ENCODE measurements around the gene ITIH6. TPM values are rescaled to one million over a fixed set of nuclear protein-coding genes. Genes with fewer than 3 reads are reported as not detected.
A peak's percentile ranks its signal among the peaks of the same experiment; 100 is the strongest.
"Not testable (repeated sequence)": the region's sequence is repeated elsewhere in the genome, so short reads cannot be mapped to it uniquely, and the experiment has no call there.

Gene ITIH6
- total RNA-seq, 3 donors from 2014 or later = not detected

GRCh38 chrX:54799046-54799445 lies 991 bp upstream of the ITIH6 start:
- no peak for ATAC-seq

DNA sequence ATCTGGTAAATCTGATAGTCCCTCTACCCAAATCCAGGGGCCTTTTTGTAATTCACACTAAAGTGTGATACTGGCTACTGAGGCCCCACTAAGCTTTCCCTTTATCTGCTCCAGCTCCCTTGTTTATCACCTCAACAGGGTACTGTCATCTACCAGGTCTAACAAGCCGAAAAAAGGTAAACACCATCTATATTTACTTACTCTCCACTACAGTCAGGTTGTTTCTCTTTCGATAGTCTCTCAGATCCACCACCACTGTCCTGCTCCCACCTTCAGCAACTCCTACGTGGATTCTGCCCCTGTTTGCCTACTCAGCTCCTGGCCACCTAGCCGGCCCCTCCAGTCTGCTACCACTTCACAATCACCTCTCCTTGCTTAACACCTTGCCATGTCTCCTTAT lies 3.3 kb downstream of the ITIH6 start:
- ATAC-seq = no peak
- H3K4me1 ChIP-seq (ENCODE audit: low read depth) = no peaks in the 10 kb centered on the region
- TF ChIP-seq CTCF (IDR thresholded peaks at IDR 0.05) = no peak
- no peaks in the 10 kb centered on the region for H3K36me3 ChIP-seq (ENCODE audit: low read depth)
- DNase-seq = no peak
- no peaks in the 10 kb centered on the region for H3K9me3 ChIP-seq
- intact Hi-C loops (cut with DNase I, micrococcal nuclease) = no loop called here
- H3K4me3 ChIP-seq = no peak overlapping the region

More at GRCh38 chrX:54799046-54799445, 991 bp upstream of the ITIH6 start:
- no peak overlapping the region for H3K4me3 ChIP-seq
- no peaks in the 10 kb centered on the region for H3K36me3 ChIP-seq (ENCODE audit: low read depth)
- DNase-seq = no peak
- no peaks in the 10 kb centered on the region for H3K4me1 ChIP-seq (ENCODE audit: low read depth)
- H3K9me3 ChIP-seq = no peaks in the 10 kb centered on the region
- intact Hi-C loops (cut with DNase I, micrococcal nuclease) = no loop called here
- TF ChIP-seq CTCF (IDR thresholded peaks at IDR 0.05) = no peak

DNA sequence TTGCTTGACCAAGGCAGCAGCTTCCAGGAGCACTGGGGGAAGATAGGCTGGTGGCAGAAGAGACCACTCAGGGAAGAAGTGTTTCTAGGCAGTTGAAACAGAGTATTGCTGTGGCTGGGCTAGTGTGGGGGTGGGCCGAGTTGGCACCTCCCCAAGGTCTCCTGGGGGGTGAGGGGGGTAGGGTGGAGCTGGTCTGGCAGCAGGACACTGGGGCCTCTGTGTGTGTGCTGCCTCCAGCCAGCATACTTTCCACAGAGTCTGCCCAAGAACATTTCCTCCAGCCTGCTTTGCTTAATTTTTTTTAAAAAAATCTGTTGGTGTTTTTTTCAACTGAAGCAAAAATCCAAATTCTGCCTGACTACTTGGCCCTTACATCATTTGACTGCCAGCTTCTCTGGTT lies 4.0 kb downstream of the ITIH6 start:
- TF ChIP-seq CTCF (IDR thresholded peaks at IDR 0.05) = no peak
- H3K36me3 ChIP-seq (ENCODE audit: low read depth) = no peaks in the 10 kb centered on the region
- no peaks in the 10 kb centered on the region for H3K9me3 ChIP-seq
- no peaks in the 10 kb centered on the region for H3K4me1 ChIP-seq (ENCODE audit: low read depth)
- ATAC-seq = no peak
- intact Hi-C loops (cut with DNase I, micrococcal nuclease) = no loop called here
- H3K4me3 ChIP-seq = no peak overlapping the region
- DNase-seq = no peak

- ATAC-seq; H3K9me3 ChIP-seq; DNase-seq; intact Hi-C loops (cut with DNase I, micrococcal nuclease); H3K36me3 ChIP-seq (ENCODE audit: low read depth); H3K4me3 ChIP-seq; H3K4me1 ChIP-seq (ENCODE audit: low read depth): not testable (repeated sequence)
Measured at GRCh38 chrX:54789405-54789804, 8.7 kb downstream of the ITIH6 start.

- intact Hi-C loops (cut with DNase I, micrococcal nuclease) = no loop called here
- no peak for TF ChIP-seq CTCF (IDR thresholded peaks at IDR 0.05)
- Histone ChIP-seq H3K4me3 (no peak overlapping the region), H3K4me1 (ENCODE audit: low read depth) (no peaks in the 10 kb centered on the region), H3K36me3 (ENCODE audit: low read depth) (no peaks in the 10 kb centered on the region), H3K9me3 (no peaks in the 10 kb centered on the region)
- DNase-seq = no peak
- ATAC-seq = no peak
Measured at GRCh38 chrX:54788446-54788845, 9.6 kb downstream of the ITIH6 start.

GRCh38 chrX:54786967-54787366 lies 11.1 kb downstream of the ITIH6 start:
- ATAC-seq = peak; percentile 75
- no peaks in the 10 kb centered on the region for H3K4me1 ChIP-seq (ENCODE audit: low read depth)
- no peaks in the 10 kb centered on the region for H3K9me3 ChIP-seq
- H3K36me3 ChIP-seq (ENCODE audit: low read depth) = no peaks in the 10 kb centered on the region
- intact Hi-C loops (cut with DNase I, micrococcal nuclease) = no loop called here
- H3K4me3 ChIP-seq = no peak overlapping the region
- no peak for TF ChIP-seq CTCF (IDR thresholded peaks at IDR 0.05)
- DNase-seq = peak in 2 of 3 donors; percentile 55 to 58
